Rectal smooth muscle tissue (tissue), 1 donor: ENCODE data around the gene PACRG.
"Not testable (repeated sequence)": the region's sequence is repeated elsewhere in the genome, so short reads cannot be mapped to it uniquely, and the experiment has no call there.

ENCODE experiments used
- H3K27ac ChIP-seq: one replicate; pipeline ENCODE4 v1.7.0; 2013; ENCODE audit warnings: low read depth, low read length, inconsistent platforms
- H3K27me3 ChIP-seq: one replicate; pipeline ENCODE4 v1.7.0; 2013; ENCODE audit warnings: low read length; ENCODE audit not compliant: control insufficient read depth, insufficient read depth
- H3K36me3 ChIP-seq: one replicate; pipeline ENCODE4 v1.7.0; 2013; ENCODE audit warnings: low read length; ENCODE audit not compliant: control insufficient read depth, insufficient read depth
- H3K4me1 ChIP-seq: one replicate; pipeline ENCODE4 v1.7.0; 2013; ENCODE audit warnings: low read length; ENCODE audit not compliant: control insufficient read depth, insufficient read depth
- H3K4me3 ChIP-seq: one replicate; pipeline ENCODE4 v1.7.0; 2013; ENCODE audit warnings: low read length
- H3K9ac ChIP-seq: one replicate; pipeline ENCODE4 v1.7.0; 2013; ENCODE audit warnings: low read length

Gene PACRG

DNA sequence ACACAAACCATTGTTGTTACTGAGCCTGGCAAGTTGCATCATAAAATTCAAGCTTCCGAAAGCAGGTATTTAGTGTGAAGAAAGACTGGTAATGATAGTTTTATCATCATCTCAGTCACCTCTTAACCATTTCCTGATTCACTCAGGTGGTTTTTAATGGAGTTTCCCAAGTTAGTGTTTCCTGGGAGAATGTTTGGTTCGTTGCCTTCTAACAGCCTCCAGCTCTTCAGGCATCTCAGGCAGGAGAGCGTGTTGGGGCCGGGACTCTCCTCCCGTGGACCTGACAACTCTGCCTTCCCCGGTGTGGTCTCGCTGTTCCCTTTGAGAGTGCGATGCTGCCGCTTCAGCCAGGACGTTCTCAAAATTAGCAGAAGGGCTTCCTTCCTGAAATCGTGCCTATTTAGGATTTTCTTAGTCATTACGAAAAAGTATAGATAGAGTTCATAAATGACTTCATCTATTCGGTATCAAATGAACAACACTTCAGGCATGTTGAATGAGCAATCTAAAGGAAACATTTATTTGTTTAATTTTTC lies 581.8 kb downstream of the PACRG start:
- no peaks in the 10 kb centered on the region for H3K4me1 ChIP-seq
- no peak overlapping the region for H3K4me3 ChIP-seq
- no peak overlapping the region for H3K27ac ChIP-seq
- no peak overlapping the region for H3K9ac ChIP-seq
- no peaks in the 10 kb centered on the region for H3K36me3 ChIP-seq
- no peaks in the 10 kb centered on the region for H3K27me3 ChIP-seq

DNA sequence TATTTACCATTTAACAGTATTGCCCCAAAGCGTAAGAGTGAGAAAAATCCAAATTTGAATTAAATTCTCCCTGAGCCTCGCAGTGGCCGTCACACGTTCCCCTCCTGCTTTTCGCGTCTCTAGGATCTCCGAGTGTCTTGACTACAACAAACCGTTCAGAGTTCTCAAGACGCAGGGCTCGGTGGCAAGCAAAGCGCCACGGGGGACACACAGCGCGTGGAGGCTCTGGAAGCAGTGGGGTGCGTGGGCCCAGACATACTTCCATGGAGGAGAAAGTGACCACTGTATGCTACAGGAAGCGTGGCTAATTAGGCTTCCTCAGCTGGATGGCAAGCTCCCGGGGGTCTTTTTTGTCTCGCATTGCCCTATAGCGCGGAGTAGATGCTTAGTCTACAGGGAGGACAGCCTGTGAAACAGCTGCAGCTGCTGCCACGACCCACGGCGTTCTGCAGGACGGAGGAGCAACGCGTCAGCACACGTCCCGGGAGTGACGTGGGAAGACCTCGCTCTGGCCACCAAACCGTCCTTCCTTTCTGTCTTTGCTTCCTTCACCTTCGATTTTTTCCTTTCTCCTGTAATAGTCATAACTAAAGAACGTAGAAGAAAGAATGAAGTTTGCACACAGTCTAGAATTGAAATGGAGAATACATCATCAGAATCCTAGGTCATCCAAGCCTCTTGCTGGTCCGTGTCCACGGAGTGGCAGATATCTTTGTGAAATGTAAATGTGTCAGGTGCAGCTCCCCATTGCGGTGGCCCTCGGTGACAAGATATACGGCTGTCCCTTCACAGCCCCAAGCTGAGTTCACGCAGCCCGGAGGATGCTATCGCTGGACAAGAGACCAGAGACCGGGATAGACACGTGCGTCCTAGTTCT lies 582.6 kb downstream of the PACRG start:
- Histone ChIP-seq H3K4me3 (no peak overlapping the region), H3K9ac (no peak overlapping the region), H3K4me1 (no peaks in the 10 kb centered on the region), H3K27ac (no peak overlapping the region), H3K27me3 (no peaks in the 10 kb centered on the region), H3K36me3 (no peaks in the 10 kb centered on the region)

DNA sequence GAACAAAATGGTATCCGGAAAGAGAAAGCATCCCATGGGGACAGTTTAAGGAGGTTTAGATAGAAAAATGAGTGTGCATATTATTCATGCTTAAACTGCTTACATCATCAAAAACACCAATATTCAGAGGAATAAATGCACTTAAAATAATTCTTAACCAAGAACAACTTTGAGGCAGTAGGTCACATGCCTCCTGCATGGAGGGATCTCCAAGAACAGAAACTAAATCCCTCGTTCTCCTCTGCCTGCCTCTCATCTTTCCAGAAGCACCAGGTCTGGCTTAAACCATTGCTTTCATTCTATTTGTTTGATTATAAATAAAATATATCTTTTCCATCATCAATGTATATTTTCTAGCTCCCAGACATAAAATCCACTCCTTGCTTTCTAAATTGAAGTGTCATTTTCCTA lies 583.2 kb downstream of the PACRG start:
- H3K9ac ChIP-seq: no peak overlapping the region
- no peak overlapping the region for H3K4me3 ChIP-seq
- no peaks in the 10 kb centered on the region for H3K36me3 ChIP-seq
- no peaks in the 10 kb centered on the region for H3K27me3 ChIP-seq
- H3K4me1 ChIP-seq: no peaks in the 10 kb centered on the region
- no peak overlapping the region for H3K27ac ChIP-seq

DNA sequence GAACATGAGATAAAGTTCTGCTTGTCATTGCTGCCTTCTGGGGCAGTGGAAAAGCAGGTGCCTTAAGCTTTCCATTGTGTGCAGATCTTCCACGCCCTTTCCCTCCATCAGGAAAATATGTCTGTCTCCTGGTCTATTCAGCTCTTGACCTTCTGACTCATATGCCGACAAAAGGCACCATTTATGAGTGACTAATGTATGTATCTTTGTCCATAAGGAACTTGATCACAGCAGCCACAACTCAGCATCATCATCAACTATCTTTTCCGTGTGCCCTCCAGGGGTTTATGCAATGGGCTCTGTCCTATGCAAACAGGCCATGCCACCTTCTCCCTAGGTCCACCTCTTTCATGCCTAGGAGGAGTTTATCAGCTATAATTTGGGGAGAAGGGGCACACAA lies 584.1 kb downstream of the PACRG start:
- Histone ChIP-seq H3K27me3 (no peaks in the 10 kb centered on the region), H3K36me3 (no peaks in the 10 kb centered on the region), H3K27ac (no peak overlapping the region), H3K4me3 (no peak overlapping the region), H3K9ac (no peak overlapping the region), H3K4me1 (no peaks in the 10 kb centered on the region)

DNA sequence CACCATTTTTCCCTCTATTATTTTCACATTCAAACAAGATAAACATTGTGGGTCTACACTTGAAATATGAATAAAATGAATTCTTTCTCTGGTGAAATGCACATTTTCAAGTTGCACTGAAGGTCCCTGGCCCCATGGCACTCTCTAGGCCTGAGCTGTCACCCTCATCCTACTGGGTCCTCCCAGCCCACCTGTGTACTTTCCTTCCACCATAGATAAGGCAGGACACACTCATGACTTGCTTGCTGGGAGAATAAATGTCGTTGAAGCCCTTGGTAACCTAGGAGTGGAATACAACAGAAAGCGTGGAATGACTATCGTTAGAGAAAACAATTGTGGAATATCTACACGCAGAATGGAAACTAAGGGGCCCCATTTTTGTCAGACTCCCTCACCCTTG lies 585.8 kb downstream of the PACRG start:
- H3K27me3 ChIP-seq: no peaks in the 10 kb centered on the region
- no peaks in the 10 kb centered on the region for H3K4me1 ChIP-seq
- no peak overlapping the region for H3K4me3 ChIP-seq
- no peak overlapping the region for H3K27ac ChIP-seq
- H3K36me3 ChIP-seq: no peaks in the 10 kb centered on the region
- H3K9ac ChIP-seq: no peak overlapping the region

DNA sequence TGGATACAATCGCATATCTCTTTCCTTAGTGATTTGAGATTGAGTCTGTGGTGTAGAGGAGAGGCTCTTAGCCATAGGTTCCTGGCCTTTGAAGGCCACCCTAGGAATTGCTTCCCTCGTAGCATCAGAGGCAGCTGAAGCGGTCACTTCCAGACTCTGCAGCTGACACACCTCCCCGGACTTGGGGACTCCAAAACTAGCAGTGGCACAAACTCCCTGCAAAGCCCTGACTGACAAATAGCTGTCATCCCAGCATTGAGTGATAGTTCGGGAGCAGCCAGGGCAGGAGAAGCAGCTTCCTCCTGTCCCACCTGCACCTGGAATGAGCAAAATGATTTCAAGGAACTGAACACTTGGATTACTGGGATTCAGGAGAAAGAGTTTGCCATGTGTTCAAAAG lies 586.2 kb downstream of the PACRG start:
- H3K36me3 ChIP-seq: no peaks in the 10 kb centered on the region
- H3K4me3 ChIP-seq: no peak overlapping the region
- H3K4me1 ChIP-seq: no peaks in the 10 kb centered on the region
- H3K27ac ChIP-seq: no peak overlapping the region
- no peaks in the 10 kb centered on the region for H3K27me3 ChIP-seq
- no peak overlapping the region for H3K9ac ChIP-seq

DNA sequence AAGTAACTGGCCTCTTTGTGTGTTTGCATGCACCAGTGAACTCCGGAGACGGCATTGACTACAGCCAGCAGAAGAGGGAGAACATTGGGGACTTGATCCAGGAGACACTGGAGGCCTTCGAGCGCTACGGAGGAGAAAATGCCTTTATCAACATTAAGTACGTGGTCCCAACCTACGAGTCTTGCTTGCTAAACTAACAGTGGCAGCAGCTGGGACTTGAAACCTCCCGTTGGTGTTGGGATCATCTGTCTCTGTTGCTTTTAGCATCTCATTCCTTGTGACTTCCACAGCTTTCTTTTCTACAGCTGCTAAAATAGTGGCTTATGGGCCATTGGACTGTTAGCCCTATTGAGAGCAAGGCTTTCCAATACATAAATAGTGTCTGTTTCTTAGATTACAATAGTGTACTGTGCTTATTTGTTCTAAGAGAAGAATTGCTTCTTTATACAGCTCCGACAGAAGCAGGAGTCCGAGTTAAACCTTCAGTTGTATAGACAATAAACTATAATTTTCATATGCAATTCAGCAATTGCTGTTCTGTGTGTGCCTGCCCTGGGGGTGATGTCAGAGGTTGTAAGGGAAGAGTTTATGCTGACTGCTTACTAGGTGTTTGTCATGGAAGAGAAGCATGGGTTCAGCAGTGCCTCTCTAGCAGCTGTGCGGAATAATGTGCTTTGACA lies 587.2 kb downstream of the PACRG start:
- no peaks in the 10 kb centered on the region for H3K4me1 ChIP-seq
- no peaks in the 10 kb centered on the region for H3K27me3 ChIP-seq
- H3K9ac ChIP-seq: no peak overlapping the region
- H3K36me3 ChIP-seq: no peaks in the 10 kb centered on the region
- H3K4me3 ChIP-seq: no peak overlapping the region
- H3K27ac ChIP-seq: no peak overlapping the region

DNA sequence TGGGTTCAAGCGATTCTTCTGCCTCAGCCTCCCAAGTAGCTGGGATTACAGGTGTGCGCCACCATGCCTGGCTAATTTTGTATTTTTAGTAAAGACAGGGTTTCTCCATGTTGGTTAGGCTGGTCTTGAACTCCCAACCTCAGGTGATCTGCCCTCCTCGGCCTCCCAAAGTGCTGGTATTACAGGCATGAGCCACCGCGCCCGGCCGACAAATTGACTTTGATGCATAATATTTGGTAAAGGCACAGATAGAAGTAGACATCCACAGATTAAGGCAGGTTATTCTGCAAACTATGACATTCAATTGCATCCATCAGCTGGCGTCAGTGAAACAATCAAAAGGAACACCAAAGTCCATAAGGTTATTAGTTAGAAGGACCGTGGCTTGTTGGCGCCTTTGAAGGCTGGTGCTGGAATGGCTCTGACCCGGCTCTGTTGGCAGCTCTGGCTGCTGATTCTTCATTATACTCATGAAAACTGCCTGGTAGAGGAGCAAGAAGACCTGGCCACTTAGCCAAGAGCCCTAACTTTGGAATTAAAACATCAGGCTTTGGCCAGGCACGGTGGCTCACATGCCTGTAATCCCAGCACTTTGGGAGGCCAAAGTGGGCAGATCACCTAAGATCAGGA lies 589.2 kb downstream of the PACRG start:
- H3K27me3 ChIP-seq, H3K4me3 ChIP-seq, H3K27ac ChIP-seq, H3K4me1 ChIP-seq, H3K36me3 ChIP-seq, H3K9ac ChIP-seq: not testable (repeated sequence)

DNA sequence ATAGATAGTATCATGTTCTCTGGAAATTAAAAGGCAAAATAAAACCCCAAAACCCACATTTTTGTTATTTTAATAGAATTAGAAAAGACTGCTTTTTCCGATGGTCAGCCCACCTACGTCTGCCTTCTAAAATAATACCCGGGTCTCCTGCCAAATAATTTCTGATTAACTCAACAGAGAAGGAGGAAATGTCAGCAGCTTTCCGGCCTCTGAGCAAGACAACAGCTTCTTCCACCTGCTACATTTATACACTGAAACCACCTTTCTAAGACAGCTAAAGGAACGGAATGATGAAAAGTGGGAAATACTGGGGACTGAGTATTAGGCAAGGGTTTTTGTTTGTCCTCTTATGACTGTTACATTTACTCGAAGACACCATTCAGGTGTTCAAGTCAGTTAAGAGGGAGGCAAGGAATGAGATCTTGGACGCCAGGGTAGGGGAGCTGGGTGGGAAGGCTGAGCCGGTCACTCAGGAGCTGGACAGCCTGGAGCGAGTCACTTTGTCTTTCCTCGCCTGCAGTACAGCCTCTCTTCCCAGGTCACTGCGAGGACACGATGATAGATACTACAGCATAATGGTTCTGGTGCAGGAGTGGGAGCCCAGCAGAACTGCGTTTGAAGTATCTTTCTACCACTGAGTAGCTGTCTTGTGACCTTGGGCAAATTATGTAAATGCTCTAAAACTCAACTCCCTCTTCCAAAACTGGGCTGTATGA lies 590.5 kb downstream of the PACRG start:
- Histone ChIP-seq H3K4me1 (no peaks in the 10 kb centered on the region), H3K9ac (no peak overlapping the region), H3K27ac (no peak overlapping the region), H3K36me3 (no peaks in the 10 kb centered on the region), H3K4me3 (no peak overlapping the region), H3K27me3 (no peaks in the 10 kb centered on the region)

DNA sequence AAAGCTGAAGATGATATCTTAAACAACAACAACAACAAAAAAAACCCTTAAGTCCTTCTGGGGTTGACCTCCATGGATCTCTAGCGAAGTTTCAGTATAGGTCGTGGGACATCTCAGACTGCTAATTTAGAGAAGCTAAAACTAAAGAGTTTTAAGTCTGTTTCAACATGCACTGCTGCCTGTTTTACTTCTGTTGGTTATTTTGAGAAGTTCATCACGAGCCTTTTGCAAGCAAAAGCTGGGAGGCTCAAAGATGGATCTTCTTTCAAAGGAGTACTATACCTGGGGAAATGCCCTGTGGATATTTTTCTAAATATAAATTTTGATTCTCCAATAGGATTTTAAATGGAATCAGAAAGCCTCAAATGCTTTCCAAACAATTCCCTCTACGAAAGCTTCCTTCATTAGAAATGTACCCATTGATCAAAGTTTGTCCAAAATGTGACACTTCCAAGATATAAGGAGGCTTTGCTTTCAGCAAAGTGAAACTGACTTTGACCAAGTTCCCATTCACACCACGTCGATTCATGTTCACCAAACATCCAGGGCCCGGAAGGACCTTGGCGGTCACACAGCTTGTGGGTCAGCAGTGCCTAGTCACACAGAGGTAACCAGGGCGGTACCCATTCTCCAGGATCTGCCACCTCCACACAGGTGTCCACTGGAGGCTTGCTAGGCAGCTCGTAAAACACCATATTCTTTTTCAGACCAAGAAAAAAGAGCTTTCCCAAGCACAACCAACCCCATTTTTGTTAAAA lies 592.0 kb downstream of the PACRG start:
- no peak overlapping the region for H3K4me3 ChIP-seq
- H3K27me3 ChIP-seq: no peaks in the 10 kb centered on the region
- no peaks in the 10 kb centered on the region for H3K4me1 ChIP-seq
- no peaks in the 10 kb centered on the region for H3K36me3 ChIP-seq
- H3K27ac ChIP-seq: no peak overlapping the region
- H3K9ac ChIP-seq: no peak overlapping the region

DNA sequence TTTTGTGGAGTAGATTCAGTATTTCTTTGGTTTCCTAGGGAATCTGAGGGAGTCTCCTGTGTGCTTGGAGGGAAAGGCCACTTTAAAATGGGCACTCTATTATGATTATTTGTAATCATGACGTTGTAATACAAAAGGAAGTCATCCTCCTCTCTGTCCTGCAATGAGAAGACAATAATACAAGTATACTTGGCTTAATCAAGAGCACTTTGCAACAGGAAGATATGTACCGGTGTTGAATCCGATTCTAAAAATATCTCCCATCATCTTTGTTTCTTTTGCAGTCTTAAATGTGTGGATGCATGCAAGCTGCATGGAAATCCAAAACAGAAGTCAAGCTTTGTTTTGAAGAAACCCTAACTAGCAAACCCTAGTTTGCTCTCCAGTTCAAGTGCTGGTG lies 592.6 kb downstream of the PACRG start:
- Histone ChIP-seq H3K4me3 (no peak overlapping the region), H3K9ac (no peak overlapping the region), H3K27me3 (no peaks in the 10 kb centered on the region), H3K36me3 (no peaks in the 10 kb centered on the region), H3K4me1 (no peaks in the 10 kb centered on the region), H3K27ac (no peak overlapping the region)
